NCI-H82 treated with DMSO at 0.1 percent for 48 hours (cell line): ENCODE results near the gene TFIP11.

Source experiments
- DNase-seq: peaks from one replicate; lab custom pipeline; 2025; ENCODE audit not compliant: unreplicated experiment; lab: John Stamatoyannopoulos, UW

Gene TFIP11

GRCh38 chr22:26479792-26480610, 32.3 kb downstream of the TFIP11 start:
- DNase-seq: no peak

GRCh38 chr22:26479043-26479791, 33.1 kb downstream of the TFIP11 start:
- peak; percentile 37 for DNase-seq

GRCh38 chr22:26477341-26477731, 34.9 kb downstream of the TFIP11 start:
- DNase-seq: peak; percentile 19

GRCh38 chr22:26476705-26477340, 35.5 kb downstream of the TFIP11 start:
- DNase-seq: no peak

GRCh38 chr22:26474682-26475081, 37.6 kb downstream of the TFIP11 start:
- no peak for DNase-seq

- no peak for DNase-seq
Measured at GRCh38 chr22:26471522-26471921, 40.8 kb downstream of the TFIP11 start.

- DNase-seq: no peak
Measured at GRCh38 chr22:26470807-26471206, 41.5 kb downstream of the TFIP11 start.

- DNase-seq: no peak
Measured at GRCh38 chr22:26466196-26466595, 46.1 kb downstream of the TFIP11 start.

GRCh38 chr22:26464312-26464711, 48.0 kb downstream of the TFIP11 start:
- no peak for DNase-seq

GRCh38 chr22:26463688-26464087, 48.6 kb downstream of the TFIP11 start:
- no peak for DNase-seq

- no peak for DNase-seq
Measured at GRCh38 chr22:26463101-26463661, 49.1 kb downstream of the TFIP11 start.

- DNase-seq: no peak
Measured at GRCh38 chr22:26462641-26463040, 49.6 kb downstream of the TFIP11 start.

- DNase-seq: no peak
Measured at GRCh38 chr22:26462051-26462450, 50.2 kb downstream of the TFIP11 start.

- DNase-seq: peak; percentile 71
Measured at GRCh38 chr22:26461188-26461810, 51.0 kb downstream of the TFIP11 start.

- no peak for DNase-seq
Measured at GRCh38 chr22:26460202-26460601, 52.1 kb downstream of the TFIP11 start.

GRCh38 chr22:26457661-26458272, 54.5 kb downstream of the TFIP11 start:
- no peak for DNase-seq

GRCh38 chr22:26453812-26454500, 58.3 kb downstream of the TFIP11 start:
- DNase-seq: peak; percentile 9

GRCh38 chr22:26453216-26453615, 59.1 kb downstream of the TFIP11 start:
- DNase-seq: no peak

- no peak for DNase-seq
Measured at GRCh38 chr22:26452236-26453016, 59.8 kb downstream of the TFIP11 start.
